K562 (cell line): Measurements from ENCODE around the gene TAF8. TPM values are rescaled to one million over a fixed set of nuclear protein-coding genes. Genes with fewer than 3 reads are reported as not detected.
A peak's percentile ranks its signal among the peaks of the same experiment; 100 is the strongest.

ENCODE experiments used
- FOXP4 ChIP-seq: sonication (generic); formaldehyde crosslinking; IDR thresholded peaks from 2 replicates; pipeline ENCODE4 v1.8.0; 2022; ENCODE audit warnings: mild to moderate bottlenecking, missing genetic modification reagents, borderline replicate concordance
- GTF3C2 ChIP-seq: IDR thresholded peaks from 3 replicates; pipeline ENCODE4 v1.6.1; 2011; ENCODE audit warnings: borderline replicate concordance, mild to moderate bottlenecking, moderate library complexity; ENCODE audit not compliant: insufficient read length; ENCODE audit errors: extremely low read depth
- KDM5B ChIP-seq: fragments of 200-600 bp; sonication (generic); IDR thresholded peaks from 2 replicates; pipeline ENCODE4 v1.6.1; 2012; ENCODE audit warnings: low read depth, mild to moderate bottlenecking, moderate library complexity, low read length, control low read depth, inconsistent platforms; ENCODE audit not compliant: insufficient replicate concordance
- MIER1 ChIP-seq: fragments of 450-650 bp; IDR thresholded peaks from 2 replicates; pipeline ENCODE4 v1.6.1; 2016; ENCODE audit warnings: antibody characterized with exemption, mild to moderate bottlenecking, low read depth
- NFIC ChIP-seq: fragments of 450-650 bp; IDR thresholded peaks from 2 replicates; pipeline ENCODE4 v1.6.1; 2017; ENCODE audit warnings: mild to moderate bottlenecking, inconsistent platforms
- NFXL1 ChIP-seq: fragments of 450-650 bp; formaldehyde crosslinking; IDR thresholded peaks from 2 replicates; pipeline ENCODE4 v1.4.0; 2021; ENCODE audit warnings: mild to moderate bottlenecking
- NR2F6 ChIP-seq: fragments of 450-650 bp; formaldehyde crosslinking; IDR thresholded peaks from 2 replicates; pipeline ENCODE4 v1.4.0; 2020; ENCODE audit warnings: mild to moderate bottlenecking
- UBTF ChIP-seq, 2 experiments: IDR thresholded peaks; 2 replicates each; pipeline ENCODE4 v1.6.1; 2012; ENCODE audit warnings: improper control_type of control experiment in 2 of 2, low read depth in 2 of 2, low read length in 2 of 2, borderline replicate concordance in 1 of 2
- ZNF143 ChIP-seq: sonication (generic); formaldehyde crosslinking; IDR thresholded peaks from 2 replicates; pipeline ENCODE4 v1.9.0; 2022; ENCODE audit warnings: mild to moderate bottlenecking, missing genetic modification reagents
- polyA plus RNA-seq, 8 experiments: library from polyadenylated mRNA; depleted of rRNA in 4 of 8; stranded (reverse) in 5 of 8; unstranded in 3 of 8; fragments of >200 nt; fragmentation: Nextera tagmentation in 2 of 8; fragmentation: Illumina TruSeq in 1 of 8; extraction: Ambion mirVana in 2 of 8; extraction: Trizol in 1 of 8; gene quantifications; 2 replicates each; pipeline versions ENCODE4 v1.2.1 to v1.2.3, GENCODE V29; 2011 to 2014; ENCODE audit warnings: inconsistent platforms in 1 of 8, missing spikeins in 1 of 8
- total RNA-seq, 7 experiments: library from RNA; depleted of rRNA in 6 of 7; stranded (reverse); fragments of >200 nt in 6 of 7; fragmentation: Illumina TruSeq in 2 of 7; extraction: Trizol in 2 of 7; gene quantifications; 2 replicates each; pipeline versions ENCODE4 v1.2.1 to v1.2.3, GENCODE V29; 2011 to 2021; ENCODE audit warnings: low replicate concordance in 1 of 7

Gene TAF8
- total and polyA plus RNA-seq, 9 of the 15 experiments (the other 6 are each of a cell fraction or from before 2014, with no cell fraction given) = 29.4 to 84.0 (median 52.6) TPM

GRCh38 chr6:42046464-42047212, 3.7 kb upstream of the TAF8 start (continued):
- TF ChIP-seq FOXP4 (CRISPR knock-in tag) (no peak), KDM5B (peak; percentile 14), NFXL1 (no peak), ZNF143 (CRISPR knock-in tag) (0 out of 2 replicates have a peak, but pooled peaks have one; percentile 37), GTF3C2 (no peak), NFIC (no peak), MIER1 (no peak), NR2F6 (CRISPR knock-in tag) (no peak), UBTF (IDR thresholded peaks at IDR 0.05; ENCODE audit: borderline replicate concordance in 1 of 2, low read depth in 2 of 2, low read length in 2 of 2) (no peak)
